Islet precursor cell (in vitro differentiated cells): Measurements from ENCODE around the gene MYO15A.

Experiments
- DNase-seq: peaks from one replicate; pipeline ENCODE4 v3.0.0-alpha.2; 2018

Gene MYO15A

GRCh38 chr17:18132711-18133110 is 24.2 kb downstream of the MYO15A start:
- no peak for DNase-seq

DNA sequence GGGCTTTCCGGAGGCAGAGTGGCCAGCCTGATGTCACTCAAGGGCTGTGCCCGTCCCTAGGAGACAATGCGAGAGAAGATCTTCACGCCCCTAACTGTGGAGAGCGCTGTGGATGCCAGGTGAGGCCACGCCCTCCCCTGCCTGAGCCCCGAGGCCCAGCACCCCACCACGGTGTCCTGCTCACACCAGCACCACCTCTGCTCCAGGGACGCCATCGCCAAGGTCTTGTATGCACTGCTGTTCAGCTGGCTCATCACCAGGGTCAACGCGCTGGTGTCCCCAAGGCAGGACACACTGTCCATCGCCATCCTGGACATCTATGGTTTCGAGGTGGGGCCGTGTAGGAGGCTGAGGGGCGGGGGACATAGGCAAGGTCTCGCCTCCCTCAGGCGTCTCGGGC is 27.8 kb downstream of the MYO15A start:
- DNase-seq, result no peak

DNA sequence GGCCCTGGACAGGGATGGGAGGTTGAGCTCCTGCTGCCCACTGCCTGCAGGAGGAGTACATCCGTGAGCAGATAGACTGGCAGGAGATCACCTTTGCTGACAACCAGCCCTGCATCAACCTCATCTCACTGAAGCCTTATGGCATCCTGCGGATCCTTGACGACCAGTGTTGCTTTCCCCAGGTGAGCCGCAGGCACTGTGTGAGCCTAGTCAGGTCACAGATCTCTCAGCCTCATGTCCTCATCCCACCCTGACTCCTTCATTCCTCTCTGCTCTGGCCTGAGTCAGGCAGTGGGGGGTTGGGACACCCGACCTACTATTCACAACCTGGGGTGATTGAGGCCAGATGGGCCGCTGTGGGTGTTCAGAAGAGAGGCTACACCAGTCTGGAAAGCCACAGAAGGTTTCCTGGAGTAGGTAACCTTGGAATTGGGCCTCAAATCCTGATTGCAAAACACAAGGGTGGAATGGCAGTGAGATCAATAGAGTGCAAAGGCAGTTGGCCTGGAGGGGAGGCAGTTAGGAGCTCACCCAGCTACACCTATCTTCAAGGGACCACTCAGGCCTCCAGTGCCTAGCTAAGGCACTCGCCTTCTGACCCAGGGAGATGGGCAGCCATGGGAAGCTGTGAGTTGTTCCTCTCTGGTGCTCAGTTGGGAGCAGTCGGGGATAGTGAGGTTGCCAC is 29.7 kb downstream of the MYO15A start:
- DNase-seq, result no peak

- DNase-seq, result no peak
Observed at GRCh38 chr17:18139092-18139491, 30.5 kb downstream of the MYO15A start.

DNA sequence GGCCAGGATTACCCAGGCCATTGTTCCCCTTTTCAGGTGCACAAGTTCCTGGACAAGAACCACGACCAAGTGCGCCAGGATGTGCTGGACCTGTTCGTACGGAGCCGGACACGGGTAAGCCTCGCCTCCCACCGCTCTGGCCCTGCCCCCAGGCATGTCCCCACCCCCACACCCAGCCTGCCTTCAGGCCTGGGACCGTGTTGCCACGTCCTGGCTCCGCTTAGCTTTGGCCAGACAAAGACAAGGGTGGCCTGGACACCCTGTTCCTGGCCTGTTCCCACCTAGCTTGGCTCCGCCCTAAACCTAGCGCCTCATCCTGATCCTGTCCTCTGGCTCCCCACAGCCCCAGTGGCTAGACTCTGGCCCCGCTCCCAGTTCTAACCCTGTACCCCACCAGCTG is 30.9 kb downstream of the MYO15A start:
- DNase-seq, result no peak

- no peak for DNase-seq
Observed at GRCh38 chr17:18139949-18140348, 31.4 kb downstream of the MYO15A start.

GRCh38 chr17:18140648-18141047 is 32.1 kb downstream of the MYO15A start:
- DNase-seq, result no peak

GRCh38 chr17:18141210-18141803 is 32.8 kb downstream of the MYO15A start:
- DNase-seq, result no peak

DNA sequence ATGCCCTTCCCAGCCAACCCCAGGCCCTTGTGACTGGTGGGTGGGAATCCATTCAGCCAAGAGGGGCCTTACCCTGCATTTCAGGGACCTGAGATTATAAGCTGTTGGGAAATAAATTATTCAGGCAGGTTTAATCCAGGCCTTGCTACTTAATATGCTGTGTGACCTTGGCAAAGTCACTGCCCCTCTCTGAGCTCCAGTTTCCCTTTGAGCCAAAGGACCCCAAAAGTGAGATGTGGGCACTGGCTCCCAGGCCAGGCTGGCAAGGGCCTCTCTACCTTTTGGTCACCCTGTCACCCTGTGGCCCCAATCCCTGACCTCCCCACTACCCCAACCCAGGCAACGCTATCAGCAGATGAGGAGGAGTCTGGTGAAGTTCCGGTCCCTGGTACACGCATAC is 33.9 kb downstream of the MYO15A start:
- no peak for DNase-seq

- DNase-seq, result peak; percentile 85
Observed at GRCh38 chr17:18143044-18143936, 34.7 kb downstream of the MYO15A start.

GRCh38 chr17:18144261-18144660 is 35.7 kb downstream of the MYO15A start:
- DNase-seq, result no peak

GRCh38 chr17:18144855-18145254 is 36.3 kb downstream of the MYO15A start:
- DNase-seq, result no peak

- DNase-seq, result no peak
Observed at GRCh38 chr17:18145811-18146210, 37.3 kb downstream of the MYO15A start.

GRCh38 chr17:18146259-18146658 is 37.7 kb downstream of the MYO15A start:
- no peak for DNase-seq

DNA sequence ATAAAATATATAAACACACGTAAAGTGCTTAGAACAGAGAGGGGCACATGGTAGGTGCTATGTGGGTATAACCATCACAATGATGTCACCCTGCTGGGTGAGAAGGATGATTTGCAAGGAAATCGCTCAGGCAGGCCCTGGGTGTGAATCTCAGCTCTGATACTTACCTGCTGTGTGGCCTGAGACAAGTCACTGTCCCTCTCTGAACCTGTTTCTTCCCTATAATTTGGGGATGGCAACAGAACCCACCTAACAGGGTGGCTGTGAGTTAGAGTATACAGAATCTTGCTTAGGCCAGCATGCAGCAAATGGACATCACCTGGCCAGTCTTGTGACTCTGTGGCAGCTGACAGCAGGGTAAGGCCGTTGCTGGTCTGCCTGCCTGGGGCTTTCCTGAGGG is 38.4 kb downstream of the MYO15A start:
- no peak for DNase-seq

GRCh38 chr17:18148586-18148985 is 40.0 kb downstream of the MYO15A start:
- no peak for DNase-seq

GRCh38 chr17:18151290-18151689 is 42.7 kb downstream of the MYO15A start:
- no peak for DNase-seq

DNA sequence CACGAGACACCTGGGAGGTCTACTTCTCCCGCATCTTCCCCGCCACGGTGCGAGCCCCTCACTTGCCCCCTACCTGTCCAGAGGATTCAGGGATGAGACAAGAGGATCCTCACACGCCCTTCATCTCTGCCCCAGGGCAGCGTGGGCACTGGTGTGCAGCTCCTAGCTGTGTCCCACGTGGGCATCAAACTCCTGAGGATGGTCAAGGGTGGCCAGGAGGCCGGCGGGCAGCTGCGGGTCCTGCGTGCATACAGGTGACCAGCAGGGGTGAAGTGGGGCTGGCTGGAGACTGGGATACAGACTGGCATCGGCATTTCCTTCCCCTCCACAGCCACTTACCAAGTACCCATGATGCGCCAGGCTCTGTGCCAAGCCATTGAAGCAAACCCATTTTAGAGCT is 46.6 kb downstream of the MYO15A start:
- DNase-seq, result no peak

GRCh38 chr17:18156171-18156975 is 47.8 kb downstream of the MYO15A start:
- no peak for DNase-seq

GRCh38 chr17:18156976-18157280 is 48.4 kb downstream of the MYO15A start:
- no peak for DNase-seq

DNA sequence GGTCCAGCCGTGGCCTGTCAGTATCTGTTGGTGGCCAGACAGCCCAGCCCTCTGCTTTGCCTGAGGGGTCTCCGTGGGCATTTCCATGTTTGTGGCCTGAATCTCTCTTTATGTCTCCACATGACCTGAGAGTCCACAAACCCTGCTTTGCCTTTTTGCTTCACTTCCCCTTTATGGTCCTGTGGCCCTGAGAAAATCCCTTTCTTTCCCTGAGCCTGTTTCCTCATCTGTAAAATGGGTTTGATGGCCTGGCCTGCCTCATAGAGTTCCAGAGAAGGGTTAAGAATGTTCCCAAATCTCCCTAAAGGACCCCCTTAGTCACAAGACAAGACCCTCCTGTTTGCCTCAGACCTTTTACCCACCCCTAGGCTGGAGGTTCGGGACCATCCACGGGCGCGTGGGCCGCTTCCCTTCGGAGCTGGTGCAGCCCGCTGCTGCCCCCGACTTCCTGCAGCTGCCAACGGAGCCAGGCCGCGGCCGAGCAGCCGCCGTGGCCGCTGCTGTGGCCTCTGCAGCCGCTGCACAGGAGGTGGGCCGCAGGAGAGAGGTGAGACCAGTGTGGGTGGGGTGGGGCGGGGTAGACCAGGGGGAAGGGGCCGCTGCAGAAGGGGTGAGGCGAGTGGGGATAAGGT is 48.9 kb downstream of the MYO15A start:
- DNase-seq, result no peak

DNA sequence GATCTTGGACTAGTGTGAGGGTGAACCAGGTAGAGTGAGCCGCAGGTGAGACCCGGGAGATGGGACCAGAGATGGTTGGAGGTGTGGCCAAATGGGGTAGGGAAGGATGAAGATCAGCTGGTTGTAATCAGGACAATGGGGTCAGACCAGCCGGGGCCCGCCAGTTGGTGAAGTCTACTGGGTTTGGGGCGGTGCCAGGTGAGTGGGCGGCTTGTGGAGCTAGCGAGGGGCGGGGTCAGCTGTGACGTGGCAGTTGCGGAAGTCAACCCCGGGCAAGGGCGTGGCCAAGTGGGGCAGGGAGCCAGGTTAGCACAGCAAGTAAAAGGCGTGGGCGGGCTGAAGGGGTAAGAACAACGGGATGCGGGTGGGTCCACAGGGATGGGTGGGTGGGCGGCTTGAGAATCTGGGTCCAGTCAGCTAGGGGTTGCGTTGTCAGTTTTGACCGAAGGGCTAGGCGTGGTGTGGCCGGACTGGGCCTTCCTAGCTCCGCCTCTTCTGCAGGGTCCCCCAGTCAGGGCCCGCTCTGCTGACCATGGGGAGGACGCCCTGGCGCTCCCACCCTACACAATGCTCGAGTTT is 49.6 kb downstream of the MYO15A start:
- peak; percentile 99 for DNase-seq
